Measurements from ENCODE around the gene RASGRF1. TPM values are rescaled to one million over a fixed set of nuclear protein-coding genes. Genes with fewer than 3 reads are reported as not detected.
"Not testable (repeated sequence)": the region's sequence is repeated elsewhere in the genome, so short reads cannot be mapped to it uniquely, and the experiment has no call there.

The RASGRF1 gene
- total RNA-seq, 1 donor from 2014 or later, result 7.4 TPM

DNA sequence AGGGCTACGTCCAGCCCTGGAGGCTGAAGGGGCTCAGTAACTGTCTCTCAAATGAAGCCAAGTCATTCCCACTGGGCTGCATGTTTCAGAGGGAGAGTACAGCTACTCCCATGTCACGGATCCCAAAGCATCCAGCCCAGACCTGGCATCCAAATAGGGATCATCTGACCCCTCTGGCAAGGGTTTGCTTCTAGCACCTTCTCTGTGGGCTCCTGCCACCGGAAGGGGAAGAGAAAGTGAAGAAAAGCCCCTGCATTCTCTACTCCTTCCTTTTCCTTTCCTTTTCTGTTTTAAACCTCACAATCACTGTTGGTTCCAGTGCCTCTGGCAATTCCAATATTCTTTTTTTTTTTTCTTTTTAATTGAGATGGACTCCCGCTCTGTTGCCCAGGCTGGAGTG, 81.2 kb downstream of the RASGRF1 start:
- no peak for DNase-seq (ENCODE audit: low read depth)

DNA sequence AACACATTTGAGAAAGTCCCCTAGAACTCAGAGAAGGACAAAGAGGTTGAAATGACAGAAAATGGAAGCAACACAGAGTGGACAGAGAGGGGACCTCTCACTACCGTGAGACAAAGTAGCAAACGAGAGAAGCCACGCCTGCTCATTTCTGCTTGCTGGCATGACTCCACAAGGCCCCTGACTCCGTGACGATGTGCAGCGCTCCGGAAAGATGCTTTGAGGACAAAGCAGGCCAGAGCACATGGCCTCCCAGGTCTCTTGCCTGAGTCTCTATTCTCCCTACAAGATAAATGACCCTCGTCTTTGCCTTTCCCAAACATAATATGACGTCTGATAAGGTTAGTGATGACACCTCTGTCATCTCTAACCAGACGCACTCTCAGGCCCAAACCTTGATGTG, 81.9 kb downstream of the RASGRF1 start:
- DNase-seq (ENCODE audit: low read depth), result no peak

DNA sequence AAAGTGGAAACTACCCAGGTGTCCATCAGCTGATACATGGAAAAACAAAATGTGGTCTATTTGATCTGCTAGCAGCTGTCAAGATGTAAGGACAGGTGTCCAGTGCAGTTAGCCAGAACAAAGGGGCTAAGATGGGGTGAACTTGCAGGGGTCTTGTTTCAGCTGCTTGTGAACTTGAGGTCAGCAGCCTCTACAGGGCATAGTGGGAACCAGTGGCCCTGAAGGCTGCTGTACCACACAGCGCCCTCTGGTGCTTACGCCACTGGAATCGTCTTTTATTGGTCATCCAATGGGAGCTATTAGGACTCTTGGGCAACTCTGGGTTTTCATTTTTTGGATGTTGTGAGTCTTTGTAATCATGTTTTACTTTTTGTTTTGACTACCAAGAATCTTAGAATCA, 83.5 kb downstream of the RASGRF1 start:
- peak; percentile 93 for DNase-seq (ENCODE audit: low read depth)

DNA sequence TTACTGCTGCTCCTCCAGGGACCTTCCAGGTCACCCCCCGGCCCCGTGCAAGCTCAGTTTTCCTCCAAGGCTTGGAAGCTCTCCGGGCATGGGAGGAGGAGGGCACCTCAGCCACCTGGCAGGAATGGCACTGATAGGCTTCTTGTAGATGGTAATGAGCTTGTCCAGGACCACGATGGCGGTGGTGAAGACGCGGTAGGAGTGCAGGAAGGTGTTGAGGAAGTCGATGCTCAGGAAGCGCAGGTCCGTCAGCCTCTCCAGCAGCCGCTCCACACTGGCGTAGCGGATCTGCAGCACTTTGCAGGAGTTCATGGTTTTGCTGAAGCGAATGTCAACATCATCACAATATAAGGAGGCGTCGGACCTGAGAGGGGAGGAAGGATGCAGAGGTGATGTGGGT, 84.5 kb downstream of the RASGRF1 start:
- DNase-seq (ENCODE audit: low read depth), result no peak

DNA sequence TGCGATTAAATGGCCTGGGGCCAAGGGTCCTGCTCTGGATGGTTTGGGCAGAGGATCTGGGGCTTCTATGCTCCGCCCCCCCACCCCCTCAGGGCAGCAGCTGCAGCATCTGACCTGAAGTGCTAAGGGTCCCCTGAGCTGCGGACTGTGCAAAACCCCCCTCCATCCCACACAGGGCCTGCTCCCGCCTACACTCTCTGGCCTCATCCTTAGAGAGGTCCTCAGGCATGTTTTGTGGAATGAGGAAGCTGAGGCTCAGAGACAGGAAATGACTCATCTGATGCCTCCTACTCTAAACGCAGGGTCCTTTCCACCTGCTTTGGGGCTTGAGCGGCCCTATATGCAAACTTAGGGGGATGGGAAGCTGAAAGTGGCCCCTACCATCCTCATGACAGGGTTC, 86.2 kb downstream of the RASGRF1 start:
- DNase-seq (ENCODE audit: low read depth), result peak; percentile 86

DNA sequence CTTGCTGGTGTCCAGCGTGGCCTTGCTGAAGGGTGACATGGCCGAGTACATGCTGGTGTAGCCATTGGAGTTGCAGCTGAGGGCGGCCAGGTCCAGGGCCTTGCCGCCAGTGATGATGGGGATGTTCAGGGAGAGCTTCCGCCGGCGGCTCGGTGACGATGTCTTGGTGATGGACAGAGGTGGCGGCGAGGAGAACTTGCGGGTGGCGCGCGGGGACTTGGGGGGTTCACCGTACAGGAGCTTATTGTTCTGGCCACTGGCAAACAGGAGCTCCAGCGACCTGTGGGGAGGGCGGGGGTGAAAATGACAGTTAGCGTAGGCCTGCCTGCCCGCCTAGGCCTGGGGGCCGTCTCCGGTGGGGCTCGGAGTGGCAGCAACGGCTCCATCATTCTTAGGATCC, 86.7 kb downstream of the RASGRF1 start:
- DNase-seq (ENCODE audit: low read depth), result no peak

DNA sequence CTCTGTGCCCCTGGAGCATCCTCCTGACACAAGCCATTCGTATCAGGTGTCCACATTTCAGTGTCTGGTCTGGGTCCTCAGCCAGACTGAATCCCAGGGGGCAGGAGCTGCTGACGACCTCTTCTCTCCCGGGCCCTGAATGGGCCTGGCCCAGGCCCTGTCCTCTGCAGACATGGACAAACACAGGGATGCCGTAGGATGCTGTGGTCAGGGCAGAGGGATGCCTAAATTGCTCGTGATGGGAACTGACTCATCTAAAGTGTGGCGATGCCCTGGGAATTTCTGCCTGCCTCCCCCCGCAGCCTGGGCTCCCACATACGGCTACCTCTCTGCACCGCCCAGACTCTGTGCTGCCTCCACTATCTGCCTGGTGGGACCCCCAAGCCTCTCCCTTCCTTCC, 87.3 kb downstream of the RASGRF1 start:
- DNase-seq (ENCODE audit: low read depth), result peak; percentile 83

DNA sequence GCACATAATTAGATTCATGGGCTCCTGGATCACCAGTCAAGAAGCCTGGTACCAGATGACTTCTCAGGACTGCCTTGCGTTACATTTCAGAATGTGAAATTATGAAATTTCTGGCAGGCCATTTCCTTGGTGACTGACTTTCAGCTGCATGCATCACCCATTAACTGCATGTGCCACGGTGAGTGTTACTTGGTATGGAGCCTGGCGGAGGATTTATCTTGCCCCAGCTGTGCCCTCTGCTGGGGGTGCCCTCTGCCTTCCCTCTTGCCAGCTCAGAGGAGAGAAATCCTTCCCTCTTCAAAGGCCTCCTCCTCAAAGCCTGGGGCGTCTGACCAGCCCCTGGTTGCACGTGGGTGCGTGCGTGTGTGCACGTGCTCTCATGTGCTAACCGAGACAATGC, 88.0 kb downstream of the RASGRF1 start:
- no peak for DNase-seq (ENCODE audit: low read depth)

DNA sequence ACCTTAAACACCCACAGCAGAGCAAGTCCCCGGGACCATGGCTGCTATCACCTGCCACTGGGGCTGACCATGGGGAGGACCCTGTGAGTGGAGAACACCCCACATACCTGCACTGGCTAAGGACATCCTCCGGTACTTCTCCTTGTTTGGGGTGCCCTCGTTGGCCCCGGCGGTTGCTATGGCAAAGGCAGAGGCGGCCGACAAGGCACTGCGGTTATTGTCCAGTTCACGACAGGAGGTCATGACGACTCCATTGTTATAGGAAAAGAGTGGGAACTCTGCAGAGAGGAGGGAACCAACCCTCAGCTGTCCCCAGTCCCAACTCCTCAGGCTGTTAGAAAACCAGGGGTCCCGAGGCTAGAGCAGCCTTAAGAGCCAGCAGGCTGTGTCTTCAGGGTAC, 90.9 kb downstream of the RASGRF1 start:
- DNase-seq (ENCODE audit: low read depth), result no peak

DNA sequence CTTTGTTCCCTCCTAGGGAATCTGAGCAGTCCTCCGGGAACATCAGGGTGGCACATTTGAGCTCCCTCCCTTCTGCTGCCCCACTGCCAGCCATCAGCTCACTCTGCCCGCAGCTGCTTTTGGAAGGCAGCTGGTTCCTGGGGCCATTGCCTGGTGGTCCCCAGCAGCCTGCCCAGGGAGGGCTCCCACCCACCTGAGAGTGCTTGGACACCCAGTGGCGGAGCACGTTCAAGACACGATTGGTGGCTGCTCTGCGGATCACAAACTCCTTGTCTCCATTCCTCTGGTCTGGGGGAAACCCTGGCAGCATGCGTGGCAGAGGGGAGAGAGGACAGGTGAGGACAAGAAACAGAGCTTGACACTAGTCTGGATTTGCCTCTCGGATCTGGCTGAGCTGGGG, 92.1 kb downstream of the RASGRF1 start:
- no peak for DNase-seq (ENCODE audit: low read depth)

DNA sequence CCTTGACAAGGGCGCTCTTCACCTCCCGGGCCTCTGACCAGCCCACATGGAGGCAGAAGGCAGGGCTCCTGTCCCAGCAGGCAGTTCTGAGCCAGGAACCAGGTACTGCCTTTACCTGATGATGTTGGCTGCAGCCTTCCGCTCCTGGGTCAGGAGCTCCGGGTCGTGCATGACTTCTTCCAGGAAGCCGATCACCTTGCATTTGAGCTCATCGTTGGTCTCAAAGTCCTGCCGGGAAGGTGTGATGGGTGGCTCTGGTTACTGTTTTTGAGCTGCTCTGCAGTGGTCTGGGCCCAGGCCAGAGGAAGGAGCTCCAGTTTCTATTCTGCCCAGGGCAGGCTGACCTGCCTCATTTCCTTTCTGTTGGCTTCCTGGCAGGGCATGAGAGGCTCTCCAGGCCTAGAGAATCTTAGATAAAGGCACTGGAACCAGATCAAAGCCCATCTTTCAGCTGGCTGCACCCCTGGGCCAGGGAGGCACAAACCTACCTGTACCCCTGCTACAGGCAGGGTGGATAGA, 92.5 kb downstream of the RASGRF1 start:
- no peak for DNase-seq (ENCODE audit: low read depth)

DNA sequence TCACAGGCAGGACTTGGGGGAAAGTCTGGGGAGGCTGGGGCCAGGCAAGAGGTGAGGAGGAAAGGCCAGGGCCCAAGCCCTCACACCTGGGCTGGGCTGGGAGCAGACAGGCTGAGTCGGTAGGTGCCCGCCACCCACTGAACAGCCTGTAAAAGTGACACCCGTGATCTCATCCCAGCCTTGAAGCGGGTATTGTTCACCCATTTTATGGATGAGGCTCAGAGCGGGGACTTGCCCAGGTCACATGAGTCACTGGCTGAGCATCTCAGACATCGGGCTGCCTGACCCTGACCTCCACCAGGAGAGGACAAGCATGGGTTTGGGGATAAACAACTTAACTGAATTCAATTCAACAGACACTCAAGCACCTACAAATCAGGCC, 93.7 kb downstream of the RASGRF1 start:
- no peak for DNase-seq (ENCODE audit: low read depth)

DNA sequence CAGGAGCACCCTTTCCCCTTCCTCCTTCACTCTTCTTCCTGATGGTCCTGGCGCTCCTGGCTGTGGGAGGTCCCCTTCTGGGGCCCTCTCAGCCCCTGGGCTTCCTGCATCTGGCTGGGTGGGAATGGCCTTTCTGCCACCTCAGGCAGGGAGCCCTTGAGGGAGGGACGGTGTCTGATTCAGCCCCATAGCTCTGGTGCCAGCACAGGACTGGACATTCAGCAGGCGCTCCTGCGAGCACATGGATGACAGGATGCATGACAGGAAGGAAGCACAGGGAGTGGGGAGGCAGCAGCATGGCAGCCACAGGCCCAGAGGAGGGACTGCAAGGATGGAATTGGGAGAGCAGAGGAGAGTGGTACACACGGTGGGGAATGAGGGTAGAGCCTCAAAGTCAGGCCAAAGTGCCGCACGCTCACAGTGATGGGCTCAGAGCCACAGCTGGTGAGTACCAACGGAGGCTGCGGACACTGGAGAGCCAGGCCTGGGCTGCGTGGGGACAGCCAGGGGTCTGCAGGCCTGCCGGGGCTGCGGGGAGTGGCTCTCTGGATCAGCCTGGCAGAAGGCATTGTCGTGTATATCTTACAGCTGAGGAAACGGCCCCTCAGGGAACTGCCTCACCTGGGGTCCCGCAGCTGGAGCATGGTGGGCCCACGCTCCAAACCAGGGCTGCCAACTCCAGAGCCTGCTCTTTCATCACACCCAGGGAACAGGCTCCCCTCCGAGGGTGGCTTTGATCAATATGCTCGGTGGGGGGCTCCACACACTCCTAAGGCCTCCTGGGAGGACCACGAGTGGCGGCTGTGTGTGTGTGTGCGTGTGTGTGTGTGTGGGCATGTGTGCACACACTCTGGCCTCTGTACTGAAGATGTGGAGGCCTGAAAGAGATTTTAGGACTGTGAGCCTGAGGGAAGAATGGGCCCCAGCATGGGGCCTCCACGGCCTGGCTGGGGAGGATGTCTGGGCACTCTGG, 94.4 kb downstream of the RASGRF1 start:
- no peak for DNase-seq (ENCODE audit: low read depth)

DNA sequence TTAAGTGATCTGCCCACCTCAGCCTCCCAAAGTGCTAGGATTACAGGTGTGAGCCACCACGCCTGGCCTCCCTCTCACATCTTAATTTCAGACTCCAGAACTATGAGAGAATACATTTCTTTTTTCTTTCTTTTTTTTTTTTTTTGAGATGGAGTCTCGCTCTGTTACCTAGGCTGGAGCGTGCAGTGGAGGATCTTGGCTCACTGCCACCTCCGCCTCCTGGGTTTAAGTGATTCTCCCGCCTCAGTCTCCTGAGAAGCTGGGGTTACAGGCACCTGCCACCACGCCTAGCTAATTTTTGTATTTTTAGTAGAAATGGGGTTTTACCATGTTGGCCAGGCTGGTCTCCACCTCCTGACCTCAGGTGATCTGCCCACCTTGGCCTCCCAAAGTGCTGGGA, 95.4 kb downstream of the RASGRF1 start:
- not testable (repeated sequence) for DNase-seq (ENCODE audit: low read depth)

DNA sequence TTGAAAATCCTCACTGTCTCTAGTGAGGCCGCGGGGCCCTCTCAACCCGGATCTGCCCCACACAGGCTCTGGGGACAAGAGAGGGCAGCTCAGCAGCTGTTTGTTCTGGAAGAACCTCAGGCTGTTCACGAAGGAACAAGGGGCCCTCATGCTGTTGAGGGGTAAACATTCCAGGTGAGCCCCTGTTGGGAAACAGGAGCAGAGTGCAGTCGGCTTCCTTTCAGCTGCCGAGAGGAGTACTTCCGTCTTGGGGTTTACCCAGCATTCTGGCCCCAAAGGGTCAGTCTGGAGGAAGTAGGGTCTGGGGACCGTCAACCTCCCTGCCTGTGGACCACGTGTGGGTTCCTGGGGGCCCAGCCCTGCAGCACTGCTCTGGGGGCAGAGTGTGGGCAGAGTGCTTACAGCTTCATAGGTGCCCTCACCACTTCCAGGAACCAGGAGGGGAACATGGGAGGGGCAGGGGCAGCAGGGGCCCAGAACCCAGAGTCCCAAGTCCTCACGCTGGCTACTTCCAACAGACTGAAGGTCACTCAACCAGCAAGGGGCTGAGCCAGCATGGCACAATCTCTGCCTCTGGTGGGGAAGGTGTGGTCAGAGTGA, 96.5 kb downstream of the RASGRF1 start:
- DNase-seq (ENCODE audit: low read depth), result no peak

DNA sequence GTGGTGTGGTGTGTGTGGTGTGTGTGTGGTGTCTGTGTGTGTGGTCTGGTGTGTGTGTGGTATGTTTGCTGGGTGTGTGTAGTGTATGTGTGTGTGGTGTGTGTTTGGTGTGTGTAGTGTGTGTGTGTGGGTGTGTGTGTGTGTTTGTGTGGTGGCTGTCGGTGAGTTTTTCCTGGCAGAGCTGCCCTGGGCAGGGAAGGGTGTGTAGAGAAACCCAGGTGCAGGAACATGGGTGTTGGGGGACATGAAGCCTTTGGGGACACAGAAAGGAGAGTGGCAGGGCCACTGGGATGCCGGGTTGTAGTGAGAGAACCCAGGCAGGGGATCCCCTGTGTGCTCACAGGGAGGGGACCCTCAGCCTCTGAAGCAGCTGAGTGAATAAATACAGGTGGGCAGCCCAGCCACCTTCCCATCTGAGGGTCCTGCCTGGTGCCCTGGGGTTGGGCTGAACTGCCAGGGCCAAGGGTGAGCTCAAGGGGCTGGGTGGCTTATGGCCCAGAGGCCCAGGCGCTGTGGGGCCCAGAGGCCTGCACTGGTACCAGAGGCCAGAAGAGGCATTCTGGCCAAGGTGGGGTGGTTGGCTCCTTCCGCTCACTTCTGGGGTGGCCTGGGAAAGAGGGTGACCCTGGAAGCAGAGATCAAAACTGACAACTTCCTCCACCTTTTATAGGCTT, 97.2 kb downstream of the RASGRF1 start:
- no peak for DNase-seq (ENCODE audit: low read depth)

DNA sequence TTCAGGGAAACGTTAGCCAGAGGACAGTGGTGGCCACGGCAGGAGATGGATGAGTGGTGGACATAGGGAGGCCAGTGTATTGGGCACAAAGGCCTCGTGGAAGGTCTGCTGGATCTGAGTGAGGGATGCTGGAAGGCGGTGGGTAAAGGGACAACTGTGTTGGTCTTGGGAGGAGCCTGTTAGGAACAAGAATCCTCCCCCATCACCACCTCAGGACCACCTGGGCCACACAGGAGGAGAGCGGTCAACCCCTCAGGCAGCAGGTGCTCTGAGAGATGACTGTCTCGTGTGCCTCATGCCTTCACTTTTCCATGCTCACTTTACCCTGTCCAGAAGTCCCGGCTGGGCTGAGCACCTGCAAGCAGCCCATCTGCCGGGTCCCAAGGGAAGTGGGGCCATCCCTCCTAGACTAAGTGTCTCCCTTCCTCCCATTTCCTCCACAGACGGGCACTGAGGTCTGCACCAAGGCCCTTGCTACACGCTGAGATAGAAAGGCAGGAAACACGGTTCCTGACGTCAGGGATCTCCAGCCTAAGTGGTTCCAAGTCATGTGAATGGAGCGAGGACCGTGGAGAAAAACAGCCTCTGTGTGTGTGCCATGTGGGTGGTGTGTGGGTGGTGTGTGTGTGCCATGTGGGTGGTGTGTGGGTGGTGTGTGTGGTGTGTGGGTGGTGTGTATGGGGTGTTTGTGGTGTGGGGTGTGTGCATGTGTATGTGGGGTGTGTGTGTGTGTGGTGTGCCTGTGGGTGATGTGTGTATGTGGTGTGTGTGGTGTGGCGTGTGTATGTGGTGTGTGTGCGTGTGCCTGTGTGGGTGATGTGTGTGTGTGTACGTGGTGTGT, 97.9 kb downstream of the RASGRF1 start:
- no peak for DNase-seq (ENCODE audit: low read depth)

DNA sequence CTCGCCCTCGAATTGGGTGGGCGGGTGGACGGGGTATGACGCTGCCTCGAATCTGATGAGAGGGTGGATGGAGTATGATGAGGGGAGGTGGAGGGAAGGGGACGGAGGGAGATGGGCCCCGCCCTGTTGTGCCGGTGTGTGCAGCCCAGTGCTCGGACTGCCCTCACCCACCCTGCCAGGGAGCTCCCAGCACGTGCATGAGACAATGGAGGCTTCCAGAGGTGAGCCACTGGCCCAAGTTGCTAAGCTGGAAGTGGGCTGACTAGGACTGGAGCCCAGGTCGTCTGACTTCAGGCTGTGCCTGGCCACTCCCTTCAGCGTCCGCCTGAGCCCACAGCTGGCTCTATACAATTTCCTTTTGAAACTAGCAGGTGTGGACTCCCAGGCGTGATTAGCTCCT, 98.7 kb downstream of the RASGRF1 start:
- DNase-seq (ENCODE audit: low read depth), result no peak

DNA sequence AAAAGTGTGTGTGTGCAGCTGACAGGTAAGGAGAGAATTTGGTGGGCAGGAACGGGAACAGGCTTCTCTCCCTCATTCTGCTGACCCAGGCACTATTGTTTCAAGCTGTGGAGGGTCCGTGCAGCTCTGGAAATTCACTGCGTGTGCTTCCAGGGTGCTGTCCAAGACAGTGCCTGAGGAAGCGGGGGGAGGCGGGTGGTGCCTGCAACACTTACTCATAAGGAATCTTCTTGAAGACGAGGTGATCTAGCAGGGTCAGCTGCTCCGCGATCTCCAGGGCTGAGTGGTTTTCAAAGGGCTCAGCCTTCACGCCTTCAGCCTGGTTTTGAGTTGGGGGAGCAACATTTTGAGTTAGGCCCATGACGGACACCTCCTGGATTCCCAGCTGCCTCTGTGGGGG, 99.1 kb downstream of the RASGRF1 start:
- no peak for DNase-seq (ENCODE audit: low read depth)

DNA sequence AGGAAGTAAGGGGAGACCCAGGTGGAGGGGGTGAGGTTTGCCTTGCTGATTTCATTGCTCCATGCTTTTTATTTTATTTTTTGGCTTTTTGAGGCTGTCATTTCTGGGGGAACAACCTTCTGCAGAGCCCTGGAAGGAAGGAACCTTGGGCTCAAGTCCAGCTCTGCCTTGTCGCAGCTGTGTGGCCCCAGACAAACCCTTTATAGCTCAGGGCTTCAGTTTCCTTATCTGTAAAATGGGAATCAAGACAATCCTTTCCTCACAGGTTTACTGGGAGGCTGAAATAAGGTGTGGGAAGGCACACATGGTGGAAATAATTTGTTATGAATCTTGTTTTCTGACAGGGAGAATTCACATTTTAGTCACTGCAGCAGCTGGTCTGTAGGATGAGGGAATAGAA, 100.3 kb downstream of the RASGRF1 start:
- DNase-seq (ENCODE audit: low read depth), result peak; percentile 57

DNA sequence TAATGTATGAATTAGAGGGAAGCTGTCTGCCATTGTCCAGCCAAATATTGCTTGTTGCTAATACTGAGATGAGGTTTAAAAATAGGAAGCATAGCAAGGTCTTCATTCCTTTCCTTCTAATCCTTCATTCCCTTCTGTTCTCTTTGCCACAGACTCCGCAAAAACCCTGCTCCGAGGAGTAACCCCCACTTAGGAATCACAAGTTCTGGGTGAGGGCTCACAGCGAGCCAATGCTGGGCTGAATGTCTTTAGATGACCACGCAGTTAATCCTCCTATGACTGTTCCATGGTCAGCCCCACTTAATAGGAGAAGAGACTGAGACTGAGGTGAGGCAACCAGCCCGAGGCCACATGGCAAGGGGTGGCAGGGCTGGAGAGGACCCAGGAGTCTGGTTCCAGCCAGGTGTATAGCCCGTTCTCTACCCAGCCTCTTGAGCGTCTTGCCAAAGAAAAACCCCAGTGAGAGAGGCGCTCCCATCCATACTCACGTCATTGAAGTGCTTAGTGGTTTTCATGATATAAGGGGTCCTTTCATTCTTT, 100.8 kb downstream of the RASGRF1 start:
- peak; percentile 96 for DNase-seq (ENCODE audit: low read depth)

Data from myocyte (in vitro differentiated cells).